Left ventricle myocardium superior (tissue), 1 donor: ENCODE data around the gene SKI. TPM values are rescaled to one million over a fixed set of nuclear protein-coding genes. Genes with fewer than 3 reads are reported as not detected.

Experiments
- ATAC-seq: fragments of 200-7000 bp; cut with Tn5 transposase; one replicate; pipeline ENCODE4 v1.9.1; 2020; ENCODE audit warnings: mild to moderate bottlenecking, moderate library complexity
- DNase-seq: peaks from one replicate; pipeline ENCODE4 v3.0.0-alpha.2; 2020
- intact Hi-C: fragments of 100-400 bp; cut with micrococcal nuclease; formaldehyde crosslinking; loops from one replicate; pipeline ENCODE4 v1.11.0; 2022
- total RNA-seq: library from RNA; stranded (reverse); fragmentation: NEBNext Ultra II Directional; extraction: Animal tissue kit (Norgen Biotek cat#: 25700); gene quantifications from one replicate; pipeline ENCODE4 v1.2.1, GENCODE V29; 2021
- donor health status: DM: no; HTN: yes; CAD: no; lungs with severe emphysema.

Gene SKI
- total RNA-seq, 1 donor from 2014 or later, result 35.3 TPM

DNA sequence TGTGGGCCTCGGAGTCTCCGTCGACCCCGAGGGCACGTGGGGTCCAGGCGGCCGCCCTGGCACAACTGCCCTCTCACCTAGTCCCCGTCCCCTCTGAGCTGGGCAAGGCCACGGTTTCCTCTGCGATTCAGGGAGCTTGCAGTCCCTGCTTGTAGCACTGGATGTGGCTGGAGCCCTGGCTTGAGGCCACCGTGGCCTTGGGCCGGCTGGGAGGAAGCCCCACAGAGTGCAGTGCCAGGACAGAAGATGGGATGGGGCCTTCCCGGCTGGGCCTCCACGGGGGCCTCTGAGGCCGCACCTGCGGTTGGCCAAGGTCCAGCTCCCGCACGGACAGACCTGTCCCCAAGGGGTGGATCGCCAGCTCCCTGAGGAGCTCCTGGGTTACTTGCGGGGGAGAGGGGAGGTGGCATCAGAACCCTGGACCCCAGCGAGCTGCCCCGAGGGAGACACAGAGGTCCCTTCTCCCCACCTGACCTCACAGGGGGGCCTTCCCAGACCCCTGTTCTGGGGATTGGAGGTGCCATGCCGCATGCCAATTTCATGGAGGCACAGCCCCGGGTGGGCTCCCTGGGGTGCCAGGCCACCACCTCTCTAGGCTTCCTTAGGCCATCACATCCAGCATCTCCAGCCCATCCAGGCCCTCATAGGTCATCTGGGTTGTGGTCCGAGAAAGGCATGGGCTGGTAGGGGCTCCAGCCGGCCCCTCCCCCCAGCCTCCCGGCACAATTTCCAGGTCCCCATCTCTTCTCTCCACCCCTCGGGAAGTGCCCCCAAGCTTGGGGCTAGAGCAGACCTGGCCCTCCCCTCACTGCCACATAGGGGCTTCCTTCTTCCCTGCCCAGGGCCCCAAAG is 82.4 kb downstream of the SKI start:
- intact Hi-C loops, result no loop called here
- DNase-seq (peak; percentile 65), ATAC-seq (no peak)

DNA sequence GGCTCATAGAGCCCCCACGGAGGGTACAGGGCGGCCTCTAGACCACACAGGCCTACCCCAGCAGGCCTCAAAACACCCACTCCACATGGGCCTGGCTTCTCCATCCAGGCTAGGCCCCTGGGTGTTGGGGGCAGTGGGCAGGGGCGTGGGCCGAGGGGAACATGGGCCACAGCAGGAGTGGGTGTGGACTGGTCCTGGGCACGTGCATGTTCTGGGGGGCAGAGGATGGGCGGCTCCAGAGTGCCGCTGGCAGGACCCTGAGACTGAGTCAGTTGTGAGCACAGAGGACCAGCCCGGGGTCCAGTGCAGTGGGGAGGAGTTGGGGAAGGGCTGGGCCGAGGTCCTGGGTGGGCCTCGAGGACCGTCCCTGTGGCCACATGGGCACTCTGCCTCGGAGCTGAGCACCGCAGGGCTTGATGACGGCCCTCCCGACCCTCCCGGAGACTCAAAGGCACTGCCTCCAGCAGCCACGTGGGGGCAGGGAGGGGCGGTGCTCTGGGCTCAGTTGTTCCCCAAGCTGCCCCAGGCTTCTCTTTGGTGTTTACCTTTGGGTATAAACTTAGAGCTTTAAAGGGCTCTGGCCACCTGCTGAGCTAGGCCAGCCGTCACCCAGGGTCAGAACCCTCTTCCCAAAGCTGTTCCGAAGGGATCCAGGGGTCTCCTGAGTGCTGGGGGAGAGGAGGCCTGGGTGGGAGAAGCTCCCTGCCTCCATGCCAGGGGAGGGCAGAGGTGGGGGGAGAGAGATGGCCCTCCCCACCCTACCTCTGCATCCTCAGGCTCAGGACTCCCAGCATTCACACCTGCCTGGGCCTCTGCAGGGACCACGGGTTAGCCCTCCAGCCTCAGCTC is 83.3 kb downstream of the SKI start:
- DNase-seq, result peak; percentile 75
- intact Hi-C loops, result no loop called here
- ATAC-seq, result peak; percentile 34

DNA sequence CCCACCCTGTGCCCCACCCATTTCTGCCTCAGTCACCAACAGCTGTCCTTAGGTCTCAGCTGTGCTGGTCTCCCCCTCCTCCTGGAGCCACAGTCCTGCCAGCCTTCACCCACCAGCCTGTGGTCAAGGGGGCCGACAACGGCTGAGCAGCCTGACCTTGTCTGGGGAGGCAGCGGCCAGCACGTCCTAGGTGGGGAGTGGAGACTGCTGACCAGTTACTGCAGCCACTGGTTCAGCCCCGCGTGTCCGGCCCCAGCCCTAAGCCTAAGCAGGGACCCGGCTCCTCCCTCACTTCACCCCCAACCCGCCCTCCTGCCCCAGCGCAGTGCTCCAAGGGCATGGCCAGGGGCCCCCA is 84.0 kb downstream of the SKI start:
- intact Hi-C loops, result no loop called here

DNA sequence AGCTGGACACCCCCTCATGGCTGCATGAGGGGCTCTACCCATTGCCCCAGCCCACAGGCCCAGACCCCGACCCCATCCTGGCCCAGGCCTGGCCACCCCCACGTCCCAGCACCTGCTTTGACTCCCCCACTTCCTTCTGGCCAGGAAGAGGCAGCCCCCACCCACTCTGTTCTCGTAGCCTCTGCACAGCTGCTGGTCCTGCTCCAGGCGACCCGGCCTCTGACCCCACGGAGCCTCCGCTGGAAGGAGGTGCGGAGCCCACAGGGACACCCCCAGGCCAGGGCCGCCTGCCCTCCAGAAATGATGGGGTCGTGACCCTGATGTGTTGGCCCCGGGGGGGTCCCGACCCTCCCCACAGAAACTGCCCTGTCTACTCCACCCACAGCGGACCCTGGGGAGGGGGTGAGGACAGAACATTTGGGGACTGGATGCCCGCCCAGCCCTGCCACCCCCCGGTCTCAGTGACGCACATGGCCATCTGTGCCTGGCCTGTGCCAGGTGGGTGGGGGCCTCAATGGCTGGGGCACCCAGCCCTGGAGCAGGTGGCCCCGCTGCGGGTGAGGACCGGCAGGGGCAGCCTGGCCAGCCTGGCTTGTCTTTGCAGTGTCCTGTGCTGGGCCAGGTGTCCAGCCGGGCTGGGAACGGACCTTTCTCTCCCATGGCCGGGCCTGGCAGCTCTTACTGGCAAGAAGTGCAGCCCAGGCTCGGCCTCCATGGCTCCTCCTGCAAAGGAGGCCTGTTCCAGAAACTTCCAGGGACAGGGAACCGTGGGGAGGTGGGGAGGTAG is 84.6 kb downstream of the SKI start:
- peak; percentile 63 for DNase-seq
- intact Hi-C loops, result no loop called here
- peak; percentile 7 for ATAC-seq

More for the DNA sequence above, 84.0 kb downstream of the SKI start:
- no peak for DNase-seq
- ATAC-seq, result peak; percentile 2

GRCh38 chr1:2313651-2314261 is 85.6 kb downstream of the SKI start:
- ATAC-seq (no peak), DNase-seq (no peak)
- intact Hi-C loops, result no loop called here

GRCh38 chr1:2314273-2314802 is 86.2 kb downstream of the SKI start:
- DNase-seq, result peak; percentile 81
- peak; percentile 34 for ATAC-seq
- intact Hi-C loops, result no loop called here

DNA sequence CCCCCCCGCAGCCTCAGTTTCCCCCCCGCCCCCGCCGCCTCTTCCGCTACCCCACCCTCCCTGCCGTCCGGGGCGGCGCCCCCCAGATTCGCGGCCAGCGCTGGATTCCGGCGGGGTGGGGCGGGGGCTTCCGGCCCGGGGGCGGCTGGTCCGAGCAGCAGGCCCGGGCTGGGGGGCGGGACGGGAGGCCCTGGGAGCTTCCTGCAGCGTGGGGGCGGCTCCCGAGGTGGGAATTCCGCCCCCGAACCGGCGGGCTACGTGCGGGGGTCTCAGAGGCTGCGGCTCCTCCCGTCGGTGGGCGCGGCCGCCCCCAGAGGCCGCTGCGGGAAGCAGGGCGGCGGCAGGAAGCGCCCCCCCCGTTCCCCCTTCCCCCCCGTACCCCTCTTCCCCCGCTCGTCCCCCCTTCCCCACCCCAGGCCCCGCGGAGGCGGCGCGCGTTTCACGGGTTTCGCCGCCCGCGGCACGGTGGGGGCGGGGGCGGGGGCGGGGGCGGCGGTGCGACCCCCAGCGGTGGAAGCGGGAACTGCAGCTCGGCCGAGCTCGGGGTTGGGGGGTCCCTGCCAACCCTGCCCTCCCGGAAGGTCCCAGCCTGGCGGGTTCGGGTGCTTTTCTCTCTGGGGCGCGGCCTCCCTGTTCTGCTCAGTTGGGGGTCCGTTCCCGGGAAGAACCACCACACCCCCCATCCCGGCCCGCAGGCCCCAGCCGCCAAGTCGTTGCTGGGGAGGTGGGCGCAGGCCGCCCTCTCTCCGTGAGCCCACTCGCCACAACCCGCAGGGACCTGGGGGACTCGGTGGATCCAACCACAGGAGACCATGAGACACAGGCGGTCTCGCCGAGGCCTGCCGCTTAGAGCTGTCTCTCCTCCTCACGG is 86.9 kb downstream of the SKI start:
- intact Hi-C loops, result no loop called here
- DNase-seq (peak; percentile 81), ATAC-seq (peak; percentile 50)

DNA sequence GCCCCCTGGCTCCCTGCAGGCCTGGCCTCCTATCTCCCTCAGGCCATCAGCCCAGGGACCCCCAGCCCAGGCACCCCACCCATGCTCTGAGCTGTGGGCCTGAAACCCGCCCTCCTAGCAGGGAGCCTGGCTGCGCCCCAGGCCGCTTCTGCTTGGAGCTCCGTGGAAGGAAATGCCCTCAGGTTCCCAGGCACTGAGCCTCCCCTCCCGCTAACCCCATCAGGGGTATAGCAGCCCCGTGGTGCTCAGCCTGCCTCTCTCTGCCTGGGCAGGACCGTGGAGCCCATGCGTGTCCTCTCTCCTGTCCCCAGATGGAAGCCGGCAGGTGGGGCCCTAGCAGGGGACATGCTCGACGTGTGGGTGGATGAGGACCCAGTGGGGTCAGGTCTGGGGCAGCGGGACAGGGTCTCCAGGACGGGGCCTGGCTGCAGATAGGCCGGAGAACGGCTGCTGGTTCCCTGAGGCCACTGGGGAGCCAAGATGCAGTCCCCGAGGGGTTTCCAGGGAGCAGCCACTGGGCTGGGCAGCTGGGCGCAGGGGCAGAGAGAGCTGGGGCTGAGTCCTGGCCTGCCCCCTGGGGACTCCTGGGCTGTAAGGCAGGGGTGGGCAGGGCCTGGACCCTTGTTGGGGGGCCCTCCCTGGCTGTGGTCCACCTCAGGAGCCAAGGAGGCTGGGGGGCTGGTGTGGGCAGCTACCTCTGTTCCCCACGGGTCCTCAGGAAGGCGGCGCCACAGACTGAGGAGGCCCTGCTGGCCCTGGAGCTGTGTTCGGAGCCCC is 87.7 kb downstream of the SKI start:
- DNase-seq, result no peak

GRCh38 chr1:2316451-2316961 is 88.4 kb downstream of the SKI start:
- intact Hi-C loops, result no loop called here
- no peak for ATAC-seq
- DNase-seq, result no peak

More for the DNA sequence above, 87.7 kb downstream of the SKI start:
- intact Hi-C loops, result no loop called here
- ATAC-seq, result no peak

DNA sequence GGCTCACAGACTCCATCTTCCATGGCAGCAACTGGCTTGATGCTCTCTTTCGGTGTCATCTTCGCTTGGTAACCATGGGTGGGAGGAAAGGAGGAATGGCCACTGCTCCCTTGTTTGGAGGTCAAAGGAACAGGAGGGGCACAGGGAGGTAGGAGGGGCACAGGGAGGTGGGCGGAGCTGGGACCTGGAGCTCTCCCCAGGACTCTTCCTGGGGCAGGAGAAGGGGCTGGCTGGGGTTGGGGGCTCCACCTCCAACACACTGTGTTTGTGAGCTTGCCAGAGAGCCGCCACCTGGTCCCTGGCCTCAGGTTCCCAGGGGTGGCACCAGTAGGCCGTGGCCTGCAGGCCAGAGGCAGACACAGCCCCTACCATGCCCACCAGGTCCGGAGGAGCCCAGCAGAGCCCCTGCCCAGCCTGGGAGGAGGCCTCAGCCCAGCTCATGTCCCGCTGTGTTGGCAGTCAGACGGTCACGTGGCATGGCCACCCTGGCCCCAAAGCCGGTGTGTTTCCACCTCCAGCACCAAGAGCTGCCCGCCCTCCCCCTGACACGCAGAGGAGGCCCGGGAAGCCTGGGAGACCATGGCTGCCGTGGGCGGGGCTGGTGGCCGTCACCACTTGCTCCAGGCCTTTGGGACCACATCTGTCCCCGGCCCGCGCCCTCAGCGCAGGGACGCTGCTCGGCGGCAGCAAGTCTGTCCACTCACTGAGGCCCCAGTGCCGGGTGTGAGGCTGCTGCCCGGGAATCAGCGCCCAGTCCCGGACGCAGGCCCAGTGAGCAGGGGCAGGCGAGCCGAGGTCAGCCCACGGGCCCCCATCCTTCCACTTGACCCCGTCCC is 89.3 kb downstream of the SKI start:
- ATAC-seq, result no peak
- intact Hi-C loops, result no loop called here
- DNase-seq, result peak; percentile 58

GRCh38 chr1:2318314-2319278 is 90.5 kb downstream of the SKI start:
- DNase-seq, result peak; percentile 48
- intact Hi-C loops, result no loop called here
- ATAC-seq, result no peak

DNA sequence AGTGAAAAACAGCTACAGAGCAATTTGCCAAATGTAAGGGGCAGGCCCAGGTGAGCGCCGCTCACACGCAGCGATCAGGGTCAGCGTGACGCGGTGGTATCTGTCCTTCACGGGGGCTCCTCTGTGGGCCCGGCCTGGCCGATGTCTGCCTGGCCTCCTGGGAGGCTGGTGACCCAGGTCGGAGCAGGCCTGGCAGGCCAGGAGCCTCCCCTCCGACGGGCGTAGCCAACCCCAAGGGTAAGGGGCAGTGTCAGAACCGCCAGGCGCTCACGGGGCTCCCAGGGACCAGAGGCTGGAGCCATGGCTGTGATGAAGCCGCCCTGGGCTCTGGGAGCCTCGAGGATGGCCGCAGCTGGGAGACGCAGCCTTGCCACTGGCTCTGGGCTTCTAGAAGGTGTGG is 91.2 kb downstream of the SKI start:
- intact Hi-C loops, result no loop called here
- no peak for DNase-seq
- no peak for ATAC-seq

GRCh38 chr1:2320006-2320405 is 91.9 kb downstream of the SKI start:
- intact Hi-C loops, result no loop called here
- peak; percentile 74 for DNase-seq

DNA sequence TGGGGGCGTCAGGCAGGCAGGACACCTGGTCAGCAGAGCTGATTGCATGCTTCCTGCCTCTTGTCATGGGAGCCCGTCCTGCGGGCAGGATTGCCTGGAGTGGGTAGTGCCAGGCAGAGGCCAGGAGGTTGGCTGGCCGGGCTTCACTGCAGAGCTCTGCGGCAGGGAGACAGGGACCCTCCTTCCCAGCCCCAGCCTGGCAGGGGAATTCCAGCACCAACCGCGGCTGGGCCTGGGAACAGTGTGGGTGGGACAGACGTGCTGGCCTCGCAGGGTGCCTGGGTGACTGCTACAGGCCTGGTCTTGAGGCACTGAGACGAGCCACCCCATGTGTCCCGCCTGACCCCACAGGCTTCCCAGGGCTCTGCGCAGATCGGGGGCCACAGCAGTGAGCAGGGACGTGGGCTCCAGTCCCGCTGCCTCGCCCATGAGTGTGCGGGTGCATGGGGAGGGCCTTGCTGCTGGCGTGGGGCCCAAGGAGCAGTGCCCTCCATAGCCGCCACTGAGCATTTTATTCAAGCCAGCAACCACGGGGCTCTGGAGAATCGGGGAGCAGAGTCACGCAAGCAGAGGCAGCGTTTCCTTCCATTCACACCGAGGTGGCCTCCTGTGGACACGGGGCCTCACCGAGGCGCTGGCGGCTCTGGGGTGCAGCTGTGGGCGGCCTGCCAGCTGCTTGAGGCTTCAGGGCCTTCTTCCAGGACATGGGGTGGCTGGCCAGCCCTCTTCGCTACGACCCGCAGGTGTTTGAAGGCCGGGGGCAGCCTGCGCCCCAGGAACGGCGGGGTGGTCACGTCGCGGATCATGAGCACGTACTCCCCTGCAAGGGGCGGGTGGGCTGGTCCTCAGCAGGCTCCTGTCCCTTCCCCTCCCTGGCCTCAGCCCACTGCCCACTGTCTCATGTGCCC is 92.9 kb downstream of the SKI start:
- no peak for ATAC-seq
- intact Hi-C loops, result no loop called here

More at GRCh38 chr1:2320006-2320405, 91.9 kb downstream of the SKI start:
- peak; percentile 16 for ATAC-seq

More for the DNA sequence above, 92.9 kb downstream of the SKI start:
- DNase-seq, result peak; percentile 51
